GM10248 (cell line): ENCODE results near the gene SLC25A12.
"Not testable (repeated sequence)": the region's sequence is repeated elsewhere in the genome, so short reads cannot be mapped to it uniquely, and the experiment has no call there.

Experiments
- CTCF ChIA-PET: fragments of 300-600 bp; sonication (Branson Sonifier 250); formaldehyde crosslinking; extraction: SDS; loops from one replicate; lab custom pipeline; 2021; ENCODE audit warnings: antibody characterized with exemption; lab: Yijun Ruan, JAX
- POLR2A ChIA-PET: fragments of 350-650 bp; sonication (Branson Sonifier 250); formaldehyde crosslinking; extraction: SDS; loops from one replicate; lab custom pipeline; 2020; ENCODE audit warnings: antibody characterized with exemption; lab: Yijun Ruan, JAX
- DNase-seq: peaks from one replicate; pipeline ENCODE4 v3.0.0; 2012; ENCODE audit errors: extremely low spot score
- CTCF ChIP-seq: IDR thresholded peaks from 2 replicates; pipeline ENCODE4 v1.5.1; 2012; ENCODE audit warnings: mild to moderate bottlenecking, low read depth; ENCODE audit errors: extremely low read depth, missing control alignments, control extremely low read depth

The SLC25A12 gene

GRCh38 chr2:171811245-171811628 is 82.8 kb downstream of the SLC25A12 start:
- TF ChIP-seq CTCF: peak; percentile 41
- ChIA-PET POLR2A (no interaction called here), CTCF (interaction anchor here (1.4 to 2.6 kb wide), 4 partner anchors 17 to 296 kb away, joined by 3 to 12 read pairs (median 7); partner anchors contain the start of gene DLX2)
- DNase-seq: no peak

GRCh38 chr2:171810422-171811244 is 83.4 kb downstream of the SLC25A12 start:
- ChIA-PET POLR2A (no interaction called here), CTCF (interaction anchor here (1.0 to 2.6 kb wide), 4 partner anchors 21 to 316 kb away, joined by 3 to 12 read pairs (median 7); partner anchors contain the start of gene DLX2)
- TF ChIP-seq CTCF: no peak
- no peak for DNase-seq

GRCh38 chr2:171808885-171809284 is 85.2 kb downstream of the SLC25A12 start:
- CTCF ChIA-PET: interaction anchor here (1.1 kb wide), 1 partner anchor 15 kb away, joined by 4 read pairs; no protein-coding TSS in a partner anchor
- DNase-seq, POLR2A ChIA-PET: not testable (repeated sequence)

DNA sequence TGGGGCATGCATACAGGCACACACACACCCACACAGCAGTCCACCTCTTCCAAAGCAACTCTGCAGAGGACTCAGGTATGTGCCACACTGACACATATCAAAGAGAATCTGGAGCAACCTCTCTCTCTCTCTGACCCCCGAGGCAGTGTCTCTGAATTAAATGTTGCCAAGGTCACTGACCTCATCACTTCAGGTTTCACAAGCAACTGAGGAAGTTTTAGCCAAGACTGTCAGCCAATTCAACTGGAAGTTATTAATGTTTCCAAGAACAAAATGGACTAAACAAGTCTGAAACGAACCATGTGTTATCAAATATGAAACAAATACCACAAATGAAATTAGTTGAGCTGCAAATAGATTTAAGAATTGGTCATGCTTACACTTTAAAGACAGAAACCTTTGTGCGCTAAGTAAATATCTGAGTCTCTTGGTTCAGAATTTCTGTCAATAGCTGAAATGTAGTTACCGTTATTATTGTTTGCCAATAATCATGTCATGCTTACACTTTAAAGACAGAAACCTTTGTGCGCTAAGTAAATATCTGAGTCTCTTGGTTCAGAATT is 86.1 kb downstream of the SLC25A12 start:
- CTCF ChIA-PET: interaction anchor here (0.9 to 1.1 kb wide), 2 partner anchors 16 kb away, joined by 3 to 4 read pairs; no protein-coding TSS in a partner anchor
- no peak for DNase-seq
- no peak for TF ChIP-seq CTCF
- POLR2A ChIA-PET: no interaction called here

DNA sequence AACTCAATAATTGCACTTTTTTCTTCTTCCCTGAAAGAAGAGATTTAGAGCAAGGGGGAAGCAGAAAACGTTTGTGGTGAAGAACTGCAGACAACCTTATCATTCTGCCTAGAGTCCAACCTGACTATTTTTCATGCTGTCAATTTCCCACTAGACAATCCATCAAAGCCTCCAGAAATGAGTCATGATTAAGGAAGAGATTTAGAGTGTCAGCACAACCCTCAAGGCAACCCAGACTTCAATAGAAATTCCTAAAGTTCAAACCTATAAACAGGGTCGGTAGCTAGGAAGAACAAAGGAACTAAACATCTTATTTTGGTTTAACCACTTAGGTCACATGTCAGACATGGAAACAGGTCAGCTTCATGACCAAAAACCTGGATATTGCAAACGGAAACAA is 86.9 kb downstream of the SLC25A12 start:
- CTCF ChIA-PET: no interaction called here

DNA sequence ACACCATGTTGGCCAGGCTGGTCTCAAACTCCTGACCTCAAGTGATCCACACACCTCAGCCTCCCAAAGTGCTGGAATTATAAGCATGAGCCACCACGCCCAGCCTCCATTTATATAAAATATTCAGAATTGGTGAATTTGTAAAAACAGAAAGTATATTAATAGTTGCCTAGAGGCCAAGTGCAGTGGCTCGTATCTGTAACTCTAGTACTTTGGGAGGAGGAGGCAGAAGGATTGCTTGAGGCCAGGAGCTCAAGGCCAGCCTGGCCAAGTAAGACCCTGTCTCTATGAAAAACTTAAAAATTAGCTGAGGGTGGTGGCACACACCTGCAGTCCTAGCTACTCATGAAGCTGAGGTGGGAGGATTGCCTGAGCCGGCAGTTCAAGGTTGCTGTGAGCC is 89.6 kb downstream of the SLC25A12 start:
- no peak for TF ChIP-seq CTCF
- DNase-seq: no peak
- ChIA-PET CTCF (interaction anchor here (1.5 kb wide), 1 partner anchor 14 kb away, joined by 4 read pairs; no protein-coding TSS in a partner anchor), POLR2A (no interaction called here)

More for the DNA sequence above, 86.9 kb downstream of the SLC25A12 start:
- POLR2A ChIA-PET: no interaction called here
- no peak for TF ChIP-seq CTCF
- DNase-seq: no peak

DNA sequence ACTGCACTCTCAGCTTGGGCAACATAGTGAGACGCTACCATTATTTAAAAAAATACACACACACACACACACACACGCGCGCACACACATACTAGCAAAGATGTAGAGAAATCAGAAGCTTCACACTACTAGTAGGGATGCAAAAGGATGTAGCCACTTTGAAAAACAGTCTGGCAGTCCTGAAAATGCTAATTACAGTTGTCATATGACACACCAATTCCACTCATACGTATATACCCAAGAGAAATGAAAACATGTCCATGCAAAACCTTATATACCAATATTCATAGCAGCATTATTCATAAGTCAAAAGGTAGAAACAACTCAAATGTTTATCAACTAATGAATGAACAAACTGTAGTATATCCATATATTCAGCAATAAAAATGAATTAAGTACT is 90.3 kb downstream of the SLC25A12 start:
- CTCF ChIA-PET: no interaction called here
- DNase-seq: no peak
- POLR2A ChIA-PET: no interaction called here
- TF ChIP-seq CTCF: no peak
